ENCODE measurements around the gene ERF.

ERF gene

GRCh38 chr19:42283188-42284065, 28.5 kb upstream of the ERF start:
- TF ChIP-seq, protein P1, sequence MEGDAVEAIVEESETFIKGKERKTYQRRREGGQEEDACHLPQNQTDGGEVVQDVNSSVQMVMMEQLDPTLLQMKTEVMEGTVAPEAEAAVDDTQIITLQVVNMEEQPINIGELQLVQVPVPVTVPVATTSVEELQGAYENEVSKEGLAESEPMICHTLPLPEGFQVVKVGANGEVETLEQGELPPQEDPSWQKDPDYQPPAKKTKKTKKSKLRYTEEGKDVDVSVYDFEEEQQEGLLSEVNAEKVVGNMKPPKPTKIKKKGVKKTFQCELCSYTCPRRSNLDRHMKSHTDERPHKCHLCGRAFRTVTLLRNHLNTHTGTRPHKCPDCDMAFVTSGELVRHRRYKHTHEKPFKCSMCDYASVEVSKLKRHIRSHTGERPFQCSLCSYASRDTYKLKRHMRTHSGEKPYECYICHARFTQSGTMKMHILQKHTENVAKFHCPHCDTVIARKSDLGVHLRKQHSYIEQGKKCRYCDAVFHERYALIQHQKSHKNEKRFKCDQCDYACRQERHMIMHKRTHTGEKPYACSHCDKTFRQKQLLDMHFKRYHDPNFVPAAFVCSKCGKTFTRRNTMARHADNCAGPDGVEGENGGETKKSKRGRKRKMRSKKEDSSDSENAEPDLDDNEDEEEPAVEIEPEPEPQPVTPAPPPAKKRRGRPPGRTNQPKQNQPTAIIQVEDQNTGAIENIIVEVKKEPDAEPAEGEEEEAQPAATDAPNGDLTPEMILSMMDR (IDR thresholded peaks at IDR 0.05; ENCODE audit: unreplicated experiment in 3 of 3) = no peak
- H3K36me3 Mint-ChIP-seq (ENCODE audit: low read depth) = no peaks in the 10 kb centered on the region
- no peaks in the 10 kb centered on the region for H3K9me3 Mint-ChIP-seq
- no peak overlapping the region for H3K4me3 Mint-ChIP-seq
- peaks cover 4% of the 10 kb centered on the region for H3K27me3 Mint-ChIP-seq (ENCODE audit: low read depth)
- no peak overlapping the region for H3K27ac Mint-ChIP-seq
- peaks cover 31% of the 10 kb centered on the region for H3K4me1 Mint-ChIP-seq

DNA sequence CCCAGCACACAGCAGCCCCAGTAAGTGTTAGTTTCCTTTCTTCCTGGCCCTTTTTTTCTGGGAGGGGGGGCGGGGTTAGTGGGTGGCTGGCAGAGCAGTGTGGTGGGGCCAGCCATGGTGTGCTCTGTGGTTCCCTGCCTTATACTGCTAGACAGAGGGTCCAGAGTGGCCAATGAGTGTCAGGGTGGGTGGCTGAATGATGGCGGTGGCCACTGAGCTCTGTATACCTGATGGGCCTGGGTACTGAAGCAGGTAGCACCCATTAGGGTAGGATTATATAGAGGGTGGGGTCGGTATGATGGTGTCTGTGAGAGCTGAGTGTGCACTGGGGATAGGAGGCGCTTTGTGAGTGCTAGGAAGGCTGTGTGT, 27.9 kb upstream of the ERF start:
- H3K27me3 Mint-ChIP-seq (ENCODE audit: low read depth) = peaks cover 4% of the 10 kb centered on the region
- H3K4me1 Mint-ChIP-seq = peaks cover 37% of the 10 kb centered on the region
- no peaks in the 10 kb centered on the region for H3K9me3 Mint-ChIP-seq
- TF ChIP-seq, protein P1 (IDR thresholded peaks at IDR 0.05; ENCODE audit: unreplicated experiment in 3 of 3) = no peak
- peak overlapping the region in 2 of 3 experiments; percentile 85 to 86 for H3K4me3 Mint-ChIP-seq
- H3K36me3 Mint-ChIP-seq (ENCODE audit: low read depth) = no peaks in the 10 kb centered on the region
- H3K27ac Mint-ChIP-seq = no peak overlapping the region

DNA sequence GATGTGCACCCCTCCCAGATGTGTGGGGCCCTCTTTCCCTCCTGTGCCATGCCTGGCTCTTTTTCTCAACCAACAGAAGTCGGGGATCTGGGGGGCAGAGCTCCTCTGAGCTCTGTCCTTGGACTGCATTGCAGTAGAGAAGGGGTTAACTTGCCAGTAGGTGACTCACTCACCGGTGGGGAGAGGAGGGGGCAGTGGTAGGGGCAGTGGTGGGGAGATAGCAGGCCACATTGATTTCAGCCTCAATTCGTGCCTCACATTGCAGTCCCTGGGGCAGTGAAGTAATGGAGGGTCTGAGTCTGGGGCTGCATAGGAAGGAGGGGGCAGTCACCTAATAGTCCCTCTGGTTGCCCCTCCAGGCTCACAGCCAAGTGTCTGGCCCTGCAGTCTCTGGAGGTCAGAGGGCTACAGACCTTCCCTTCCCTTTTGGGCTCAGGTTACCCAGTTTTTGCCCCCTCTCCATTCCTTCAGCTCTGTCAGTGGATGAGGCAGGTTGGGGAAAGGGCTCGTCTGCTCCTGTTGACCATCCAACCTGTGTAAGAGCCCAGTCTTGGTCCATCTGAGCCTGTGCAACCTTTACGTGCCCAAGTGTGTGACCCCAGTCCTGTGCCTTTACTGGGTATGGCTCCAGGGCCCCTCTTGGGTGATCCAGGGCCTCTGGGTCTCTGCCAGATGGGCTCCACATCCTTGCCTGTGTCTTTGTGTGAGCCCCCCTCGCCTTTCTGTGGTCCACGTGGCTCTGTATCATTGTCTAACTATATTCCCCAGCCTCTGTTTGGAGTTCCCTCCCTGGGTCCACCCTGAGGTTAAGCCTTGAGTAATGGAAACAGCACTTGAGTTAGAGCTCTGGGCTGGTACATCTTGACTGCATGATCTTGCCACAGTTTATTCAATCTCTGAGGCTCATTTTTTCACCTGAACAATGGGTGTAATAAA, 27.2 kb upstream of the ERF start:
- Mint-ChIP-seq H3K36me3 (ENCODE audit: low read depth) (no peaks in the 10 kb centered on the region), H3K4me1 (peaks cover 43% of the 10 kb centered on the region), H3K27ac (peak overlapping the region in 1 of 3 experiments; percentile 95)

GRCh38 chr19:42281146-42281826, 26.4 kb upstream of the ERF start:
- H3K36me3 Mint-ChIP-seq (ENCODE audit: low read depth) = no peaks in the 10 kb centered on the region
- no peaks in the 10 kb centered on the region for H3K9me3 Mint-ChIP-seq

More for the DNA sequence above, 27.2 kb upstream of the ERF start:
- peaks cover 4% of the 10 kb centered on the region for H3K27me3 Mint-ChIP-seq (ENCODE audit: low read depth)
- no peaks in the 10 kb centered on the region for H3K9me3 Mint-ChIP-seq
- TF ChIP-seq, protein P1 (IDR thresholded peaks at IDR 0.05; ENCODE audit: unreplicated experiment in 3 of 3) = no peak
- peak overlapping the region; percentile 85 to 92 (median 86) for H3K4me3 Mint-ChIP-seq

GRCh38 chr19:42280815-42281145, 25.9 kb upstream of the ERF start:
- Mint-ChIP-seq H3K27me3 (ENCODE audit: low read depth) (peaks cover 4% of the 10 kb centered on the region), H3K27ac (no peak overlapping the region), H3K4me1 (peaks cover 42% of the 10 kb centered on the region), H3K36me3 (ENCODE audit: low read depth) (peaks cover 5% of the 10 kb centered on the region), H3K9me3 (no peaks in the 10 kb centered on the region), H3K4me3 (peak overlapping the region; percentile 85 to 92 (median 86))
- TF ChIP-seq, protein P1 (IDR thresholded peaks at IDR 0.05; ENCODE audit: unreplicated experiment in 3 of 3) = no peak

More at GRCh38 chr19:42281146-42281826, 26.4 kb upstream of the ERF start:
- Mint-ChIP-seq H3K27me3 (ENCODE audit: low read depth) (peaks cover 4% of the 10 kb centered on the region), H3K4me3 (peak overlapping the region; percentile 85 to 92 (median 86)), H3K27ac (peak overlapping the region in 1 of 3 experiments; percentile 95), H3K4me1 (peaks cover 42% of the 10 kb centered on the region)
- TF ChIP-seq, protein P1 (IDR thresholded peaks at IDR 0.05; ENCODE audit: unreplicated experiment in 3 of 3) = no peak
